H1 (cell line): ENCODE results near the gene BRAT1. TPM values are rescaled to one million over a fixed set of nuclear protein-coding genes. Genes with fewer than 3 reads are reported as not detected.

ENCODE experiments used
- CTCF ChIA-PET: fragments of 300-600 bp; sonication (Branson Sonifier 250); formaldehyde crosslinking; loops from one replicate; lab custom pipeline; 2021; ENCODE audit not compliant: partially characterized antibody; lab: Charles Lee
- POLR2A ChIA-PET: fragments of 300-600 bp; sonication (Branson Sonifier 250); formaldehyde crosslinking; loops from one replicate; lab custom pipeline; 2021; ENCODE audit warnings: inconsistent platforms; ENCODE audit not compliant: partially characterized antibody; lab: Charles Lee
- DNase-seq, 2 experiments: peaks; one replicate each; pipeline versions ENCODE4 v3.0.0 to v3.0.0-alpha.2; 2010 to 2022; ENCODE audit warnings: low spot score in 2 of 2, low read depth in 1 of 2, mixed read lengths in 1 of 2
- FAIRE-seq: peaks from 2 replicates; lab custom pipeline; 2011; peaks lifted over from hg19 to GRCh38; lab: Jason Lieb, UNC
- H2AFZ ChIP-seq: 2 replicates; pipeline ENCODE4 v1.8.1; 2012; ENCODE audit warnings: low read length, inconsistent platforms
- H2AK5ac ChIP-seq: 2 replicates; pipeline ENCODE4 v1.6.1; 2013; ENCODE audit warnings: low read depth, low read length
- H2BK120ac ChIP-seq: replicated peaks from 2 replicates; pipeline ENCODE3; 2013; ENCODE audit warnings: low read depth, low read length, inconsistent platforms
- H2BK12ac ChIP-seq: 2 replicates; pipeline ENCODE4 v1.6.1; 2013; ENCODE audit warnings: low read depth, low read length
- H2BK15ac ChIP-seq: 2 replicates; pipeline ENCODE4 v1.6.1; 2013; ENCODE audit warnings: low read length
- H2BK20ac ChIP-seq: 2 replicates; pipeline ENCODE4 v1.6.1; 2013; ENCODE audit warnings: low read length
- H2BK5ac ChIP-seq: 2 replicates; pipeline ENCODE4 v1.6.1; 2013; ENCODE audit warnings: low read depth, low read length
- H3K14ac ChIP-seq: 2 replicates; pipeline ENCODE4 v1.6.1; 2013; ENCODE audit warnings: inconsistent platforms; ENCODE audit not compliant: insufficient read length
- H3K18ac ChIP-seq: 2 replicates; pipeline ENCODE4 v1.6.1; 2013; ENCODE audit warnings: low read length; ENCODE audit errors: extremely low read depth
- H3K23ac ChIP-seq: 2 replicates; pipeline ENCODE4 v1.6.1; 2013; ENCODE audit warnings: inconsistent platforms; ENCODE audit not compliant: insufficient read length
- H3K23me2 ChIP-seq: 2 replicates; pipeline ENCODE4 v1.6.1; 2013; ENCODE audit warnings: low read depth, low read length
- H3K27ac ChIP-seq: 2 replicates; pipeline ENCODE4 v1.6.1; 2011; ENCODE audit warnings: low read depth, low read length, inconsistent platforms
- H3K27me3 ChIP-seq, 4 experiments: replicated peaks in 1 of 4; 1 replicate in 1 of 4; 2 replicates in 3 of 4; pipeline versions ENCODE4 v1.6.1 to v1.8.1; 2011 to 2013; ENCODE audit warnings: low read length in 3 of 4, mild to moderate bottlenecking in 3 of 4, inconsistent platforms in 2 of 4, mixed read lengths in 2 of 4, moderate library complexity in 1 of 4; ENCODE audit not compliant: control insufficient read depth in 3 of 4, insufficient read depth in 3 of 4; ENCODE audit errors: extremely low read depth in 1 of 4
- H3K36me3 ChIP-seq, 4 experiments: 2 replicates each; pipeline versions ENCODE4 v1.6.1 to v1.8.1; 2011 to 2013; ENCODE audit warnings: mild to moderate bottlenecking in 4 of 4, low read length in 3 of 4, moderate library complexity in 2 of 4, control low read depth in 1 of 4, inconsistent platforms in 1 of 4; ENCODE audit not compliant: insufficient read depth in 4 of 4, control insufficient read depth in 2 of 4
- H3K4ac ChIP-seq: replicated peaks from 2 replicates; pipeline ENCODE3; 2013; ENCODE audit warnings: low read length, low read depth, mixed read lengths, inconsistent platforms; ENCODE audit not compliant: insufficient read length
- H3K4me1 ChIP-seq, 4 experiments: replicated peaks in 1 of 4; 1 replicate in 1 of 4; 2 replicates in 3 of 4; pipeline versions ENCODE4 v1.6.1 to v1.8.1; 2011 to 2013; ENCODE audit warnings: low read length in 3 of 4, inconsistent platforms in 2 of 4, mixed read lengths in 1 of 4; ENCODE audit not compliant: insufficient read depth in 4 of 4, control insufficient read depth in 3 of 4
- H3K4me2 ChIP-seq, 2 experiments: 2 replicates each; pipeline versions ENCODE4 v1.6.1 to v1.8.1; 2011 to 2013; ENCODE audit warnings: low read depth in 2 of 2, low read length in 2 of 2, control low read depth in 1 of 2, inconsistent platforms in 1 of 2, mild to moderate bottlenecking in 1 of 2; ENCODE audit not compliant: insufficient read depth in 1 of 2
- H3K4me3 ChIP-seq, 4 experiments: fragments of 200-600, 300-600 bp in 1 of 4; sonication (generic), shearing (Covaris generic), sonication (Bioruptor Twin) in 1 of 4; 2 replicates each; pipeline versions ENCODE4 v1.5.1 to v1.8.1; 2011 to 2016; ENCODE audit warnings: low read length in 4 of 4, low read depth in 3 of 4, control low read depth in 2 of 4, inconsistent platforms in 2 of 4, mild to moderate bottlenecking in 2 of 4, mixed read lengths in 1 of 4, moderate library complexity in 1 of 4; ENCODE audit not compliant: insufficient read depth in 2 of 4; ENCODE audit errors: extremely low read depth in 1 of 4
- H3K56ac ChIP-seq: replicated peaks from 2 replicates; pipeline ENCODE3; 2013; ENCODE audit warnings: low read depth, mild to moderate bottlenecking, mixed read lengths, low read length, inconsistent platforms; ENCODE audit not compliant: insufficient read length
- H3K79me1 ChIP-seq: 2 replicates; pipeline ENCODE4 v1.6.1; 2013; ENCODE audit warnings: low read depth, low read length, control low read depth
- H3K79me2 ChIP-seq, 2 experiments: 2 replicates each; pipeline versions ENCODE4 v1.6.1 to v1.8.1; 2012 to 2013; ENCODE audit warnings: low read length in 2 of 2, mild to moderate bottlenecking in 2 of 2, inconsistent platforms in 1 of 2; ENCODE audit not compliant: insufficient read depth in 2 of 2, control insufficient read depth in 1 of 2
- H3K9ac ChIP-seq, 4 experiments: replicated peaks in 1 of 4; 1 replicate in 1 of 4; 2 replicates in 3 of 4; pipeline versions ENCODE4 v1.6.1 to v1.8.1; 2011 to 2013; ENCODE audit warnings: low read depth in 3 of 4, low read length in 3 of 4, control low read depth in 2 of 4, mild to moderate bottlenecking in 2 of 4, moderate library complexity in 2 of 4, inconsistent platforms in 1 of 4; ENCODE audit errors: extremely low read depth in 1 of 4
- H3K9me3 ChIP-seq, 2 experiments: 2 replicates each; pipeline versions ENCODE4 v1.6.1 to v1.8.1; 2012 to 2013; ENCODE audit warnings: mild to moderate bottlenecking in 2 of 2, moderate library complexity in 2 of 2, control low read depth in 1 of 2, inconsistent platforms in 1 of 2, low read depth in 1 of 2, low read length in 1 of 2, mixed read lengths in 1 of 2; ENCODE audit not compliant: insufficient read depth in 2 of 2
- H4K20me1 ChIP-seq, 2 experiments: replicated peaks in 1 of 2; 2 replicates each; pipeline versions ENCODE3 to v1.8.1; 2011 to 2013; ENCODE audit warnings: inconsistent platforms in 2 of 2, low read length in 2 of 2, mild to moderate bottlenecking in 1 of 2; ENCODE audit not compliant: insufficient read depth in 2 of 2, control insufficient read depth in 1 of 2
- H4K5ac ChIP-seq: 2 replicates; pipeline ENCODE4 v1.6.1; 2013; ENCODE audit warnings: low read length, low read depth, mixed read lengths, inconsistent platforms; ENCODE audit not compliant: insufficient read length
- H4K8ac ChIP-seq: 2 replicates; pipeline ENCODE4 v1.8.0; 2013; ENCODE audit warnings: mild to moderate bottlenecking, moderate library complexity, low read length, inconsistent platforms; ENCODE audit not compliant: insufficient read depth; ENCODE audit errors: extremely low read depth
- H4K91ac ChIP-seq: replicated peaks from 2 replicates; pipeline ENCODE3; 2013; ENCODE audit warnings: low read length, mixed read lengths, inconsistent platforms; ENCODE audit not compliant: insufficient read length
- CTBP2 ChIP-seq: IDR thresholded peaks from 2 replicates; pipeline ENCODE4 v1.7.0; 2011; ENCODE audit warnings: borderline replicate concordance, mild to moderate bottlenecking, moderate library complexity, mixed read lengths, low read length; ENCODE audit not compliant: insufficient read depth, insufficient read length
- JUN ChIP-seq: IDR thresholded peaks from 2 replicates; pipeline ENCODE4 v1.6.1; 2011; ENCODE audit warnings: low read depth, mild to moderate bottlenecking, improper control_type of control experiment, low read length
- SUZ12 ChIP-seq: fragments of 200-600 bp; sonication (generic); IDR thresholded peaks from 2 replicates; pipeline ENCODE4 v1.6.1; 2012; ENCODE audit warnings: mild to moderate bottlenecking, inconsistent platforms, low read length, moderate library complexity, mixed read lengths
- TEAD4 ChIP-seq: IDR thresholded peaks from 2 replicates; pipeline ENCODE4 v1.6.1; 2012; ENCODE audit warnings: low read depth, low read length, inconsistent platforms, mixed read lengths
- WGBS, 2 experiments: shearing (Covaris generic) in 1 of 2; methylation state at CpG; one replicate each; pipeline versions ENCODE4 v1.1.6 to v1.1.7; 2013 to 2015; ENCODE audit warnings: low lambda C conversion rate in 2 of 2, mixed read lengths in 2 of 2, inconsistent platforms in 1 of 2, low coverage in 1 of 2, missing lambda C conversion rate in 1 of 2; ENCODE audit not compliant: insufficient replicate concordance in 2 of 2, insufficient coverage in 1 of 2, insufficient read length in 1 of 2; ENCODE audit errors: extremely low coverage in 1 of 2, missing lambda C conversion rate in 1 of 2; 5-methylcytosine and 5-hydroxymethylcytosine counted together
- polyA plus RNA-seq, 7 experiments: library from polyadenylated mRNA; depleted of rRNA in 3 of 7; stranded (reverse) in 5 of 7; unstranded in 2 of 7; fragments of >200 nt in 5 of 7; fragments of 200-250 nt in 2 of 7; gene quantifications; 1 replicate in 5 of 7; 2 replicates in 1 of 7; 4 replicates in 1 of 7; pipeline versions ENCODE4 v1.2.1 to v1.2.3, GENCODE V29; 2011 to 2013; ENCODE audit warnings: missing spikeins in 2 of 7, mixed read lengths in 2 of 7
- total RNA-seq: library from RNA; stranded (reverse); fragmentation: NEBNext Ultra II Directional; extraction: Animal tissue kit (Norgen Biotek cat#: 25700); gene quantifications from 2 replicates; pipeline ENCODE4 v1.2.1, GENCODE V29; 2021

The BRAT1 gene
- total and polyA plus RNA-seq, 2 of the 8 experiments (the other 6 are each of a cell fraction or from before 2014, with no cell fraction given): 36.8 to 42.3 TPM

DNA sequence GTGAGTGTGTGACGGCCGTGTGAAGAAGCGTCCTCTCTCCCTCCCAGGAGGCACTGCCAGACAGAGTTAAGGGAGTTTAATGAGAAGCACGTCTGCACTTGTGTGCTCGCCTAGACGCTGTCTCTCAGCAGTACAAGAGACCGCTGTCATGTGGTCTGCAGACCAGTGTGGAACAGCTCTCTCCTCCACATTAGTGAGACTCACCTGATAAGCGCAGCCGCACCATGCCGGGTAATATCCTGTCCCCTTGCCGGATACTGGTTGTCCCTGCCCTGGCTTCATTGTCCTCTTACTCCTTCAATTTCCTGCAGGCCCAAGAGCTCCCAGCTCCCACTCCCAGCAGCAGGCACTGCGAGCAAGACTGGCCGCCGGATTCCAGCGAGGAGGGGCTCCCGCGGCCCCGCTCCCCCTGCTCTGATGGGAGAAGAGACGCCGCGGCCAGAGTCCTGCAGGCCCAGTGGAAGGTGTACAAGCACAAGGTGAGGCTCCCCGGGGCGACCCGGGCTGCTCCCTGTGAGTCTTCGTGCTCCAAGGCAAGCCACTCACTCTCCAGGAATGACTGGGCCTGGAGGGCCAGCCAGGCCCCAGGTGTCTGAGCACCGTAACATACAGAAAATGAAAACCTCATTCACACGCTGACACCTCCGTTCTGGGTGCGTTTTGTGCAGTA lies 43.0 kb upstream of the BRAT1 start:
- no peaks in the 10 kb centered on the region for H3K79me1 ChIP-seq
- H4K8ac ChIP-seq: 0 out of 2 replicates have a peak overlapping the region, but pooled peaks have one; percentile 12
- H2BK12ac ChIP-seq: no peak overlapping the region
- FAIRE-seq (no peak), DNase-seq (peak in 1 of 2 experiments; percentile 47)
- H2BK20ac ChIP-seq: no peak overlapping the region
- no peak overlapping the region for H2BK5ac ChIP-seq
- no peak overlapping the region for H3K18ac ChIP-seq
- H3K36me3 ChIP-seq: peaks cover 0 to 2% (median 0%) of the 10 kb centered on the region in 4 experiments; a peak in 1 of 8 replicates
- no peak overlapping the region for H3K23ac ChIP-seq
- H3K4me3 ChIP-seq: no peak overlapping the region
- TF ChIP-seq SUZ12: no peak
- TF ChIP-seq TEAD4: no peak
- no peak for TF ChIP-seq JUN
- TF ChIP-seq CTBP2: no peak
- CTCF ChIA-PET: interaction anchor here (0.8 to 2.6 kb wide), 5 partner anchors 11 to 58 kb away, joined by 3 to 13 read pairs (median 3); no protein-coding TSS in a partner anchor
- H3K4me2 ChIP-seq: no peak overlapping the region
- no peak overlapping the region for H3K56ac ChIP-seq
- H3K79me2 ChIP-seq: no peaks in the 10 kb centered on the region
- H3K27me3 ChIP-seq: no peaks in the 10 kb centered on the region
- no peak overlapping the region for H2AK5ac ChIP-seq
- H4K91ac ChIP-seq: no peak overlapping the region
- no peaks in the 10 kb centered on the region for H3K23me2 ChIP-seq
- POLR2A ChIA-PET: interaction anchor here (1.1 kb wide), 1 partner anchor 20 kb away, joined by 3 read pairs; no protein-coding TSS in a partner anchor
- no peaks in the 10 kb centered on the region for H3K9me3 ChIP-seq
- 94% methylated on average over 29 of the region's 29 CpGs; no CpG with 5 or more reads in 1 of the 2 experiments for WGBS, 2 experiments
- H3K27ac ChIP-seq: no peak overlapping the region
- no peak overlapping the region for H3K14ac ChIP-seq
- no peak overlapping the region for H3K9ac ChIP-seq
- H2BK120ac ChIP-seq: no peak overlapping the region
- no peak overlapping the region for H2BK15ac ChIP-seq
- H4K20me1 ChIP-seq: no peaks in the 10 kb centered on the region
- H3K4me1 ChIP-seq: peaks cover 0 to 3% (median 1%) of the 10 kb centered on the region in 4 experiments; a peak in 2 of 7 replicates
- H2AFZ ChIP-seq: no peak overlapping the region
- H3K4ac ChIP-seq: no peak overlapping the region
- no peak overlapping the region for H4K5ac ChIP-seq
